ENCODE results near the gene BTBD10.

GRCh38 chr11:13427440-13427839 is 35.6 kb downstream of the BTBD10 start:
- TF ChIP-seq POLR2A (IDR thresholded peaks at IDR 0.05; ENCODE audit: insufficient read depth in 1 of 2, low read depth in 2 of 2, low read length in 2 of 2) (no peak), MXD4 (CRISPR knock-in tag; IDR thresholded peaks at IDR 0.05) (no peak), TCF7L2 (IDR thresholded peaks at IDR 0.05; ENCODE audit: low read depth, low read length) (no peak), CENPBD1 (CRISPR knock-in tag; IDR thresholded peaks at IDR 0.05; ENCODE audit: borderline replicate concordance, low read depth) (no peak), CAMTA2 (CRISPR knock-in tag; IDR thresholded peaks at IDR 0.05; ENCODE audit: borderline replicate concordance) (no peak), EED (CRISPR knock-in tag; IDR thresholded peaks at IDR 0.05) (no peak)

All from HepG2 (cell line).